A673 (cell line): ENCODE data around the gene AGBL4. TPM values are rescaled to one million over a fixed set of nuclear protein-coding genes. Genes with fewer than 3 reads are reported as not detected.
"Not testable (repeated sequence)": the region's sequence is repeated elsewhere in the genome, so short reads cannot be mapped to it uniquely, and the experiment has no call there.

ENCODE experiments used
- BruUV-seq: library from RNA; stranded (reverse); fragments of 400-500 nt; replicated peaks from 2 replicates; lab custom pipeline; 2021; lab: Mats Ljungman, UMichigan
- CTCF ChIA-PET: fragments of 300-600 bp; sonication (Branson Sonifier 250); formaldehyde crosslinking; loops from one replicate; lab custom pipeline; 2022; ENCODE audit warnings: antibody characterized with exemption; lab: Charles Lee
- POLR2A ChIA-PET: fragments of 300-600 bp; sonication (Branson Sonifier 250); formaldehyde crosslinking; loops from one replicate; lab custom pipeline; 2022; ENCODE audit warnings: antibody characterized with exemption; ENCODE audit not compliant: low non-redundant PET; lab: Charles Lee
- DNase-seq: peaks from one replicate; pipeline ENCODE4 v3.0.0-alpha.2; 2015; ENCODE audit warnings: low spot score
- H3K27ac ChIP-seq: fragments of 200-600 bp; sonication (generic); 2 replicates; pipeline ENCODE4 v1.5.1; 2016; ENCODE audit warnings: mixed run types, low read depth, mild to moderate bottlenecking, mixed read lengths, antibody characterized with exemption, low read length; ENCODE audit not compliant: poor library complexity, severe bottlenecking
- H3K27me3 ChIP-seq: fragments of 200-600 bp; sonication (generic); replicated peaks from 2 replicates; pipeline ENCODE4 v1.6.1; 2017; ENCODE audit warnings: mixed run types, low read depth, mild to moderate bottlenecking, mixed read lengths, antibody characterized with exemption, low read length; ENCODE audit not compliant: insufficient read depth, poor library complexity
- H3K36me3 ChIP-seq: fragments of 200-600 bp; sonication (generic); 2 replicates; pipeline ENCODE4 v1.6.1; 2016; ENCODE audit warnings: mixed run types, mild to moderate bottlenecking, mixed read lengths, antibody characterized with exemption, low read length; ENCODE audit not compliant: insufficient read depth, poor library complexity, severe bottlenecking
- H3K4me1 ChIP-seq: fragments of 200-600 bp; sonication (generic); 2 replicates; pipeline ENCODE4 v1.6.1; 2017; ENCODE audit warnings: mixed run types, mild to moderate bottlenecking, mixed read lengths, antibody characterized with exemption, low read length; ENCODE audit not compliant: insufficient read depth, poor library complexity, severe bottlenecking
- H3K4me3 ChIP-seq: fragments of 200-600 bp; sonication (generic); 2 replicates; pipeline ENCODE4 v1.5.1; 2016; ENCODE audit warnings: low read depth, mixed run types, mild to moderate bottlenecking, mixed read lengths, low read length; ENCODE audit not compliant: poor library complexity, severe bottlenecking
- H3K9me3 ChIP-seq: fragments of 200-600 bp; sonication (generic); 2 replicates; pipeline ENCODE4 v1.6.1; 2016; ENCODE audit warnings: mixed run types, low read depth, mild to moderate bottlenecking, mixed read lengths, antibody characterized with exemption, low read length; ENCODE audit not compliant: poor library complexity, severe bottlenecking
- EZH2 ChIP-seq: fragments of 200-600 bp; sonication (generic); IDR thresholded peaks from 2 replicates; pipeline ENCODE4 v1.6.1; 2017; ENCODE audit warnings: borderline replicate concordance, low read depth, mild to moderate bottlenecking, mixed read lengths, antibody characterized with exemption, low read length; ENCODE audit not compliant: poor library complexity, severe bottlenecking
- intact Hi-C: fragments of 100-400 bp; cut with micrococcal nuclease; formaldehyde crosslinking; loops from one replicate; pipeline ENCODE4 v1.10.0; 2022; ENCODE audit not compliant: unreplicated experiment
- total RNA-seq: library from RNA; stranded (reverse); gene quantifications from 2 replicates; pipeline ENCODE4 v1.2.3, GENCODE V29; 2021
- TF ChIP-seq, protein P1 (sequence below): fragments of 300-800, 200-600 bp; sonication (generic); conservative IDR thresholded peaks from 2 replicates; pipeline ENCODE4 v1.5.1; 2017; ENCODE audit warnings: low read depth, mild to moderate bottlenecking, antibody characterized with exemption, low read length, moderate library complexity, mixed read lengths

The AGBL4 gene
- total RNA-seq, 1 experiment from 2014 or later, result 0.32 TPM

DNA sequence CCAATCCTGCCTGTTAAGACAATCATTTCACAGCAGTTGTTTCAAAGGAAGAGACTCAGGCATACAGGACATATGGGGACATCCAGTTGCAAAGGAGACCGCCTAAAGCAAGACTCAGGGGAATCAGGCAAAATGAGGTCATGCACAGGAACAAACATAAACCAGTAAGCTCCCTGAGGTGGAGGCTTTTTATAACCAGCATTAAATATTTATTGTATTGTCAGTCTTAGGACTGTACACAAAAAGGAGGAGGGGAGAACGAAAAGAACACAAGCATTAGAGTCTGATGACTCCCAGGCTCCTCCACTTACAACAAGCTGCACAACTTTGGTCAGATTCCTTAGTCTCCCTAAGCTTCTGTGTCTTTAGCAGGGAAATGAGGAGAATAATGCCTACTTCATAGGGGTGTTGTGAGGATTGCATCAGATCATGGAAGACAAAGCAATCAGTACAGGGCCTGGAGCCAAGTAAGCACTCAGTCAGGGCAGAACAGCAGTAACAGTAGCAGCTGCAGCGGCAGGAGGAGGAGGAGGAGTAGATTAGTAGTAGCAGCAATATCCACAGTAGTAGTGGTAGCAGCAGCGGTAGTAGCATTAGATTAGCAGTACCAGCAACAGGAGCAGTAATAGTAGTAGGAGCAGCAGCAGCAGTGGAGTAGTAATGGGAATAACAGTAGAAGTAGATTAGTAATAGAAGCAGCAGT lies 1497.6 kb downstream of the AGBL4 start:
- Histone ChIP-seq H3K27ac (peak overlapping the region; percentile 47), H3K4me1 (peaks cover 22% of the 10 kb centered on the region), H3K4me3 (no peak overlapping the region), H3K9me3 (no peaks in the 10 kb centered on the region), H3K36me3 (no peaks in the 10 kb centered on the region), H3K27me3 (no peaks in the 10 kb centered on the region)
- TF ChIP-seq EZH2, result no peak
- TF ChIP-seq, protein P1, sequence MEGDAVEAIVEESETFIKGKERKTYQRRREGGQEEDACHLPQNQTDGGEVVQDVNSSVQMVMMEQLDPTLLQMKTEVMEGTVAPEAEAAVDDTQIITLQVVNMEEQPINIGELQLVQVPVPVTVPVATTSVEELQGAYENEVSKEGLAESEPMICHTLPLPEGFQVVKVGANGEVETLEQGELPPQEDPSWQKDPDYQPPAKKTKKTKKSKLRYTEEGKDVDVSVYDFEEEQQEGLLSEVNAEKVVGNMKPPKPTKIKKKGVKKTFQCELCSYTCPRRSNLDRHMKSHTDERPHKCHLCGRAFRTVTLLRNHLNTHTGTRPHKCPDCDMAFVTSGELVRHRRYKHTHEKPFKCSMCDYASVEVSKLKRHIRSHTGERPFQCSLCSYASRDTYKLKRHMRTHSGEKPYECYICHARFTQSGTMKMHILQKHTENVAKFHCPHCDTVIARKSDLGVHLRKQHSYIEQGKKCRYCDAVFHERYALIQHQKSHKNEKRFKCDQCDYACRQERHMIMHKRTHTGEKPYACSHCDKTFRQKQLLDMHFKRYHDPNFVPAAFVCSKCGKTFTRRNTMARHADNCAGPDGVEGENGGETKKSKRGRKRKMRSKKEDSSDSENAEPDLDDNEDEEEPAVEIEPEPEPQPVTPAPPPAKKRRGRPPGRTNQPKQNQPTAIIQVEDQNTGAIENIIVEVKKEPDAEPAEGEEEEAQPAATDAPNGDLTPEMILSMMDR, result no peak
- BruUV-seq, result no TSS peak
- intact Hi-C loops, result no loop called here
- ChIA-PET CTCF (no interaction called here), POLR2A (no interaction called here)
- peak; percentile 75 for DNase-seq

DNA sequence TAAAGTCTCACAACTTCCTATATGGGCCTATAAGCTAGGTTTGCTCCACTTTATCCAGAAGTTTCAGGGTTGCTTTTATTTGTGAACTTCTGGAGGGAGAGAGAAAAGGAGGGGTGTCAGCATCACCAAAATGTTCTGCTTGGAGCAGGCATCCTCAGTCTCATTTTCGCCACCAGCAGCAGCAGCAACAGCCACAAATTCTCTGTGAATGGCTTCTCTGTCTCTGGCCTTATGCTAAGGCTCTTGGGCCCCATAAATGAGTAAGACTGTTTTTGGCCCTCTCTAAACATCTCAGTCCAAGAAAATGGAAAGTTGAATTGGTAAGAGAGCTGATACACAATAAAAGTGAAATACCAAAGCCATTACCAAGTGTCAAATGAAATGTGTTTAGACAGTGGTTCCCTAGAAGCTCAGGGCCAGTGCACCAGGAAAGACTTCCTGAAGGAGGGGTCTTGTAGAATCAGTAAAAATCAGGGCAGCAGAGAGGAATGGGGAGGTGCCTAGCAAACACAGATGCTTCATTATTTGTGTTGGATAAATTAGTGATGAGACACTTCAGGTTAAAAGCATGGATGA lies 1498.8 kb downstream of the AGBL4 start:
- POLR2A ChIA-PET, result no interaction called here
- H3K4me1 ChIP-seq, result peaks cover 22% of the 10 kb centered on the region
- no peak overlapping the region for H3K4me3 ChIP-seq
- intact Hi-C loops, result no loop called here
- no peaks in the 10 kb centered on the region for H3K27me3 ChIP-seq
- no peak overlapping the region for H3K27ac ChIP-seq
- no peak for DNase-seq
- CTCF ChIA-PET, result no interaction called here
- H3K36me3 ChIP-seq, result no peaks in the 10 kb centered on the region
- TF ChIP-seq EZH2, result no peak
- TF ChIP-seq, protein P1, result no peak
- no peaks in the 10 kb centered on the region for H3K9me3 ChIP-seq
- BruUV-seq, result no TSS peak

DNA sequence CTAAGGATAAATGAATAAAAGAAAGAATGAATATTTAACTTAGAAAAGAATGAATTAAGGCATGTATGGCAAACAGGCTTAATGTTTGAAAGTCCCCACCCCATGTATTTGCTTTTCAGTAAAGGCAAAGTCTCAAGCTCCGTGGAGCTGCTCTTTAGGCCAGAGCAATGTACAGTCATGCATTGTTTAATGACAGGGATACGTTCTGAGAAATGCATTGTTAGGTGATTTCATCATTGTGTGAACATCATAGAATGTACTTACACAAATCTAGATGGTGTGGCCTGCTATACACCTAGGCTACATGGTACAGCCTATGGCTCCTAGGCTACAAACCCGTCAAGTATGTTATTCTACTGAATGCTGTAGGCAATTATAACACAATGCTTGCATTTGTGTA lies 1500.2 kb downstream of the AGBL4 start:
- intact Hi-C loops, result no loop called here
- BruUV-seq, result no TSS peak
- no peak for DNase-seq
- Histone ChIP-seq H3K4me3 (no peak overlapping the region), H3K9me3 (no peaks in the 10 kb centered on the region), H3K27me3 (no peaks in the 10 kb centered on the region), H3K4me1 (peaks cover 22% of the 10 kb centered on the region), H3K36me3 (no peaks in the 10 kb centered on the region), H3K27ac (no peak overlapping the region)
- TF ChIP-seq, protein P1, result no peak
- TF ChIP-seq EZH2, result no peak
- ChIA-PET POLR2A (no interaction called here), CTCF (no interaction called here)

DNA sequence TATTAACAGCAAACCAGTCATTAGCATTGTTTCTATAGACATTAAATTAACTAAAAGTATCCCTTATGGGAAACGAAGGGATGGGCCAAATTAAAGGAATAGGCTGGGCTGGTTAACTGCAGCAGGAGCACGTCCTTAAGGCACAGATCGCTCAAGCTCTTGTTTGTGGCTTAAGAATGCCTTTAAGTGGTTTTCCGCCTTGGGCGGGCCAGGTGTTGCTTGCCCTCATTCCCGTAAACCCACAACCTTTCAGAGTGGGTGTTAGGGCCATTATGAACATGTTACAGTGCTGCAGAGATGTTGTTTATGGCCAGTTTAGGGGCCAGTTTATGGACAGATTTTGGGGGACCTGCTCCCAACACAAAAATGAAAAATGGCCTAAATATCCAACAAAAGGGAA lies 1503.9 kb downstream of the AGBL4 start:
- DNase-seq, H3K36me3 ChIP-seq, H3K9me3 ChIP-seq, POLR2A ChIA-PET, H3K4me1 ChIP-seq, CTCF ChIA-PET, H3K27me3 ChIP-seq, H3K4me3 ChIP-seq, intact Hi-C loops, H3K27ac ChIP-seq, BruUV-seq: not testable (repeated sequence)
